Spleen (tissue), 11 donors: ENCODE measurements around the gene THSD4. TPM values are rescaled to one million over a fixed set of nuclear protein-coding genes. Genes with fewer than 3 reads are reported as not detected.
"Not testable (repeated sequence)": the region's sequence is repeated elsewhere in the genome, so short reads cannot be mapped to it uniquely, and the experiment has no call there.

ENCODE experiments used
- DNase-seq: peaks from one replicate; pipeline ENCODE4 v3.0.0-alpha.2; 2020
- H3K27ac ChIP-seq, 8 donors: fragments of 200-600 bp; sonication (generic) in 7 of 8; 1 replicate in 4 of 8; 2 replicates in 4 of 8; pipeline versions ENCODE4 v1.5.0 to v1.8.0; 2016 to 2021; ENCODE audit warnings: inconsistent platforms in 4 of 8, mild to moderate bottlenecking in 4 of 8, moderate library complexity in 1 of 8
- H3K27me3 ChIP-seq, 7 donors: fragments of 200-600 bp; sonication (generic) in 6 of 7; replicated peaks in 1 of 7; 1 replicate in 4 of 7; 2 replicates in 3 of 7; pipeline versions ENCODE4 v1.5.0 to v1.8.0; 2016 to 2021; ENCODE audit warnings: inconsistent platforms in 3 of 7, mild to moderate bottlenecking in 1 of 7
- H3K36me3 ChIP-seq, 6 donors: fragments of 200-600 bp; sonication (generic) in 5 of 6; 1 replicate in 4 of 6; 2 replicates in 2 of 6; pipeline versions ENCODE4 v1.5.0 to v1.8.0; 2016 to 2021; ENCODE audit warnings: inconsistent platforms in 2 of 6
- H3K4me1 ChIP-seq, 6 donors: fragments of 200-600 bp; sonication (generic) in 5 of 6; 1 replicate in 3 of 6; 2 replicates in 3 of 6; pipeline versions ENCODE4 v1.5.0 to v1.8.0; 2016 to 2021; ENCODE audit warnings: inconsistent platforms in 3 of 6
- H3K4me3 ChIP-seq, 8 donors: fragments of 200-600 bp; sonication (generic) in 7 of 8; 1 replicate in 4 of 8; 2 replicates in 4 of 8; pipeline versions ENCODE4 v1.5.0 to v1.8.0; 2016 to 2021; ENCODE audit warnings: inconsistent platforms in 4 of 8, mild to moderate bottlenecking in 4 of 8, moderate library complexity in 2 of 8
- H3K9me3 ChIP-seq, 8 donors: fragments of 200-600 bp; sonication (generic) in 7 of 8; 1 replicate in 4 of 8; 2 replicates in 4 of 8; pipeline versions ENCODE4 v1.5.0 to v1.8.0; 2016 to 2021; ENCODE audit warnings: inconsistent platforms in 4 of 8
- POLR2A ChIP-seq, 3 donors: fragments of 450-650 bp; IDR thresholded peaks; one replicate each; pipeline ENCODE4 v1.5.1; 2017; ENCODE audit warnings: antibody characterized with exemption in 3 of 3, mild to moderate bottlenecking in 1 of 3
- POLR2AphosphoS5 ChIP-seq, 3 donors: sonication (generic); formaldehyde crosslinking; IDR thresholded peaks; one replicate each; pipeline ENCODE4 v1.5.1; 2017; ENCODE audit warnings: antibody characterized with exemption in 3 of 3
- WGBS, 5 donors: extraction: QIAGEN DNeasy Blood & Tissue Kit in 3 of 5; methylation state at CpG; one replicate each; pipeline versions ENCODE4 v1.1.5 to v1.1.7; 2013 to 2018; 5-methylcytosine and 5-hydroxymethylcytosine counted together
- intact Hi-C: fragments of 100-400 bp; cut with DNase I; formaldehyde crosslinking; loops from one replicate; pipeline ENCODE4 v1.15.0; 2023; ENCODE audit warnings: low total_unique reads
- polyA plus RNA-seq, 3 donors: library from polyadenylated mRNA; stranded (reverse); fragments of 200-250 nt; gene quantifications; one replicate each; pipeline ENCODE4 v1.2.1, GENCODE V29; 2013
- total RNA-seq, 7 donors: library from RNA; depleted of rRNA in 3 of 7; stranded (reverse); fragments of >200 nt in 3 of 7; fragmentation: NEBNext Ultra II Directional in 4 of 7; extraction: Animal tissue kit (Norgen Biotek cat#: 25700) in 4 of 7; gene quantifications; one replicate each; pipeline versions ENCODE4 v1.1.0 to v1.2.1, GENCODE V29; 2016 to 2021
- TF ChIP-seq, protein P1 (sequence below), 11 experiments: fragments of 200-600 bp in 7 of 11; fragments of 450-650 bp in 4 of 11; sonication (generic) in 4 of 11; IDR thresholded peaks in 8 of 11; conservative IDR thresholded peaks in 3 of 11; 1 replicate in 7 of 11; 2 replicates in 4 of 11; pipeline versions ENCODE4 v1.4.0 to v1.8.0; 2016 to 2021; ENCODE audit warnings: antibody characterized with exemption in 11 of 11, inconsistent platforms in 4 of 11, mild to moderate bottlenecking in 1 of 11
- donor health status: healthy with polysubstance abuse.
- donor health status: DM: no; HTN: no; CAD: no; lungs with moderate emphysema.
- donor health status: DM: no; HTN: no; CAD: no.
- donor health status: Bipolar disorder and iron deficiency.
- donor health status: healthy.
- donor health status: DM: no; HTN: no; CAD: no.
- donor health status: DM: yes; HTN: yes; CAD: no.

THSD4 gene
- total and polyA plus RNA-seq, 10 donors = 0.29 to 11.3 (median 3.4) TPM

DNA sequence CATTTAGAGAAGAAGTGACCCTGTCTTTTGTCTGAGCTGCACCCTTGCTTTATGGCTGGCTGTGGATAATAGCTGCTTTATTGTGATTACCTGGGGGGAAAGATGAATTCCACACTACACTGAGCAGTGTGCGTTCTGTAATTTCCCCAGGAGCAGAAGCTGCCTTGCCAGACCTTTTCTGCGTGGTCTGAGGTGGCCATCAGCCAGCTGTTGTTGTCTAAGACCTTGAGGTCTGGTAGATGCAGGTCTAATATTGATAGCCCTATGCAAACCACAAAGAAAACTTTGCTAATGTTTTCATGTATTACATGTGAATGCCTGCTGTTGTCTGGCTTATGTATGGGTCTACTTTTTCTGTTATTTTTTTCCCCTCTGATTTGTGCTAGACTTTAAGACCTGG lies 144.6 kb downstream of the THSD4 start:
- DNase-seq = no peak
- no peak overlapping the region for H3K4me3 ChIP-seq
- H3K27ac ChIP-seq = no peak overlapping the region
- no peaks in the 10 kb centered on the region for H3K36me3 ChIP-seq
- peaks cover 0 to 14% (median 0%) of the 10 kb centered on the region in 7 donors for H3K27me3 ChIP-seq
- no peaks in the 10 kb centered on the region for H3K4me1 ChIP-seq
- TF ChIP-seq, protein P1, sequence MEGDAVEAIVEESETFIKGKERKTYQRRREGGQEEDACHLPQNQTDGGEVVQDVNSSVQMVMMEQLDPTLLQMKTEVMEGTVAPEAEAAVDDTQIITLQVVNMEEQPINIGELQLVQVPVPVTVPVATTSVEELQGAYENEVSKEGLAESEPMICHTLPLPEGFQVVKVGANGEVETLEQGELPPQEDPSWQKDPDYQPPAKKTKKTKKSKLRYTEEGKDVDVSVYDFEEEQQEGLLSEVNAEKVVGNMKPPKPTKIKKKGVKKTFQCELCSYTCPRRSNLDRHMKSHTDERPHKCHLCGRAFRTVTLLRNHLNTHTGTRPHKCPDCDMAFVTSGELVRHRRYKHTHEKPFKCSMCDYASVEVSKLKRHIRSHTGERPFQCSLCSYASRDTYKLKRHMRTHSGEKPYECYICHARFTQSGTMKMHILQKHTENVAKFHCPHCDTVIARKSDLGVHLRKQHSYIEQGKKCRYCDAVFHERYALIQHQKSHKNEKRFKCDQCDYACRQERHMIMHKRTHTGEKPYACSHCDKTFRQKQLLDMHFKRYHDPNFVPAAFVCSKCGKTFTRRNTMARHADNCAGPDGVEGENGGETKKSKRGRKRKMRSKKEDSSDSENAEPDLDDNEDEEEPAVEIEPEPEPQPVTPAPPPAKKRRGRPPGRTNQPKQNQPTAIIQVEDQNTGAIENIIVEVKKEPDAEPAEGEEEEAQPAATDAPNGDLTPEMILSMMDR (IDR thresholded peaks at IDR 0.05 in 8 of 11, conservative IDR thresholded peaks at IDR 0.05 in 3 of 11) = no peak
- TF ChIP-seq POLR2AphosphoS5 (IDR thresholded peaks at IDR 0.05) (no peak), POLR2A (IDR thresholded peaks at IDR 0.05) (no peak)
- peaks cover 0 to 7% (median 0%) of the 10 kb centered on the region in 8 donors for H3K9me3 ChIP-seq
- intact Hi-C loops = no loop called here
- WGBS, 5 donors = 72 to 85% (median 81%) methylated on average over 2 of the region's 2 CpGs

DNA sequence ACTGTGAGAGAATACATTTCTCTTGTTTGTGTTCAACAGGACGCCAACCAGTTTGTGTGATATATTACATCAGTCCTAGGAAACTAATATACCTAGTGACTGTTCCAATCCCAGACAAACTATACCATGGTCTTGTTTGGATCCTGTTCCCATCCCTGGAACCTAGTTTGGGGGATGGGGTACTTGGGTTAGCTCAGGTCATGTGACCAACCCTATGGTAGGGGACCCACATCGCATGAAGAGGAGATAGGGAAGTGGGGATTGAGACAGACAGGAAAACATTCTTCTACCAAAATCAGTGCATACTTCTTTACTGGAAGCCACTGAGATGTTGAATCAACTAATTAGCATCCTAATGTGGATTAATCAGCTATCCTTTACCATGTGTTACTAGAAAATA lies 146.1 kb downstream of the THSD4 start:
- 68 to 75% (median 71%) methylated on average over 2 of the region's 2 CpGs for WGBS, 5 donors

DNA sequence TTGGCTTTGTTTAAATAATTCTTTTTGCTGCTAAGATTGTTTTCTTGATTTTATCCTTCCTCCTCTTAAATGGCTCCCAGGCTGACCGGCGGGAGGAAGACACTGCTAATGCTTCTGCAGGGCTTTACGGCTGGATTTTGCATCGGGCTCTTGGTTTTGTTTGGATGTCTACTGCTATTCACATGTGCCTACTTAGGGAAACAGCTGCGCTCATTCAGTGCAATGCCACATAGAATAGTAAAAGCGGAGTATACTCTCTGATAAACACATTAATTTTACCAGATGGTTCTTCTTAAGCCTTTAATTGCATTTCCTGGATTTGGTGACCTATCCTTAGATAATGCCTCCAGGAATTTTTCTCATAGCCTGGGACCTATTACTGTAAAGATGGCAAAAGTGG lies 146.6 kb downstream of the THSD4 start:
- no peak overlapping the region for H3K4me3 ChIP-seq
- H3K27ac ChIP-seq = no peak overlapping the region
- WGBS, 5 donors = 55 to 65% (median 62%) methylated on average over 6 of the region's 6 CpGs
- intact Hi-C loops = no loop called here
- H3K27me3 ChIP-seq = peaks cover 0 to 25% (median 0%) of the 10 kb centered on the region in 7 donors
- no peak for DNase-seq
- no peaks in the 10 kb centered on the region for H3K4me1 ChIP-seq
- H3K36me3 ChIP-seq = no peaks in the 10 kb centered on the region
- TF ChIP-seq, protein P1 (IDR thresholded peaks at IDR 0.05 in 8 of 11, conservative IDR thresholded peaks at IDR 0.05 in 3 of 11) = no peak
- TF ChIP-seq POLR2A (IDR thresholded peaks at IDR 0.05) = no peak
- TF ChIP-seq POLR2AphosphoS5 (IDR thresholded peaks at IDR 0.05) = no peak
- H3K9me3 ChIP-seq = peaks cover 0 to 7% (median 0%) of the 10 kb centered on the region in 8 donors

More for the DNA sequence above, 146.1 kb downstream of the THSD4 start:
- DNase-seq = no peak
- H3K4me3 ChIP-seq = no peak overlapping the region
- intact Hi-C loops = no loop called here
- peaks cover 0 to 25% (median 0%) of the 10 kb centered on the region in 7 donors for H3K27me3 ChIP-seq
- peaks cover 0 to 7% (median 0%) of the 10 kb centered on the region in 8 donors for H3K9me3 ChIP-seq
- no peak for TF ChIP-seq POLR2AphosphoS5 (IDR thresholded peaks at IDR 0.05)
- TF ChIP-seq, protein P1 (IDR thresholded peaks at IDR 0.05 in 8 of 11, conservative IDR thresholded peaks at IDR 0.05 in 3 of 11) = no peak
- TF ChIP-seq POLR2A (IDR thresholded peaks at IDR 0.05) = no peak
- no peaks in the 10 kb centered on the region for H3K36me3 ChIP-seq
- H3K4me1 ChIP-seq = no peaks in the 10 kb centered on the region
- H3K27ac ChIP-seq = no peak overlapping the region

DNA sequence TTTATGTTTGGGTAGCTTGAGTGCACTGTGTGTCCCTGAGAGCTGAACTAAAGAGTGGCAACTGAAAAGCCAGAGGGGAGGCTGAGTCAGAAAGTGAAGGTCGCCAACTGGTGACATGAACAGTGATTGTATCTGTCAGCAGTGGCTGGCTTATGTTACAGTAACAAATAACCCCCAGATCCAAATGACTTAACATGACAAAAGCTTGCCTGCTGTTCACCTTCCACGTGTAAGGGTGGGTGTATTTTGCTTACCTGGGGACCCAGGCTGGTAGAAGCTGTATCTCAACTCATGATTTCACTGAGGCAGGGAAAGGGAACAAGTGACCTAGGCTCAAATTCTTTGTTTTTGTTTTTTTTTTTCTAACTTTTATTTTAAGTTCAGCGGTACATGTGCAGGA lies 147.3 kb downstream of the THSD4 start:
- intact Hi-C loops = no loop called here
- Histone ChIP-seq H3K27me3 (peaks cover 0 to 25% (median 0%) of the 10 kb centered on the region in 7 donors), H3K27ac (no peak overlapping the region), H3K4me3 (no peak overlapping the region), H3K9me3 (peaks cover 0 to 7% (median 0%) of the 10 kb centered on the region in 8 donors), H3K4me1 (no peaks in the 10 kb centered on the region), H3K36me3 (no peaks in the 10 kb centered on the region)
- TF ChIP-seq POLR2A (IDR thresholded peaks at IDR 0.05) = no peak
- TF ChIP-seq POLR2AphosphoS5 (IDR thresholded peaks at IDR 0.05) = no peak
- TF ChIP-seq, protein P1 (IDR thresholded peaks at IDR 0.05 in 8 of 11, conservative IDR thresholded peaks at IDR 0.05 in 3 of 11) = no peak
- DNase-seq = no peak
- 51 to 67% (median 57%) methylated on average over 3 of the region's 3 CpGs for whole genome bisulfite sequencing, 5 donors

DNA sequence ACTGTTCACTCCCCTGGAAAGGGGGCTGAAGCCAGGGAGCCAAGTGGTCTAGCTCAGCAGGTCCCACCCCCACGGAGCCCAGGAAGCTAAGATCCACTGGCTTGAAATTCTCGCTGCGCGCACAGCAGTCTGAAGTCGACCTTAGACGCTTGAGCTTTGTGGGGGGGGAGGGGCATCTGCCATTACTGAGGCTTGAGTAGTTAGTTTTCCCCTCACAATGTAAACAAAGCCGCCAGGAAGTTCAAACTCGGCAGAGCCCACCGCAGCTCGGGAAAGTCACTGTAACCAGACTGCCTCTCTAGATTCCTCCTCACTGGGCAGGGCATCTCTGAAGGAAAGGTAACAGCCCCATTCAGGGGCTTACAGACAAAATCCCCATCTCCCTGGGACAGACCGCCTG lies 150.3 kb downstream of the THSD4 start:
- 49 to 72% (median 55%) methylated on average over 10 to 11 of the region's 11 CpGs for WGBS, 5 donors

More for the DNA sequence above, 150.3 kb downstream of the THSD4 start:
- DNase-seq, H3K9me3 ChIP-seq, intact Hi-C loops, H3K4me1 ChIP-seq, H3K36me3 ChIP-seq, H3K4me3 ChIP-seq, H3K27ac ChIP-seq: not testable (repeated sequence)
- peaks cover 0 to 24% (median 0%) of the 10 kb centered on the region in 7 donors for H3K27me3 ChIP-seq
